Activated CD4-positive, alpha-beta T cell treated with anti-CD3 and anti-CD28 coated beads for 36 hours (primary cell): Measurements from ENCODE around the gene GABRG3. TPM values are rescaled to one million over a fixed set of nuclear protein-coding genes. Genes with fewer than 3 reads are reported as not detected.

Experiments used
- ATAC-seq: fragments of 200-7000 bp; cut with Tn5 transposase; one replicate; pipeline ENCODE4 v1.10.0; 2021; ENCODE audit warnings: mild to moderate bottlenecking, moderate library complexity
- CTCF ChIA-PET: fragments of 350-600 bp; sonication (Branson Sonifier 250); formaldehyde crosslinking; loops from one replicate; lab custom pipeline; 2021; ENCODE audit warnings: antibody characterized with exemption; lab: Charles Lee
- POLR2A ChIA-PET: fragments of 350-600 bp; sonication (Branson Sonifier 250); formaldehyde crosslinking; loops from one replicate; lab custom pipeline; 2021; ENCODE audit warnings: antibody characterized with exemption, inconsistent platforms; lab: Charles Lee
- DNase-seq: peaks from one replicate; pipeline ENCODE4 v3.0.0-alpha.2; 2020
- H3K27ac Mint-ChIP-seq: one replicate; pipeline ENCODE4 v1.8.0; 2021; ENCODE audit warnings: mixed read lengths
- H3K27me3 Mint-ChIP-seq: one replicate; pipeline ENCODE4 v1.8.0; 2021; ENCODE audit warnings: mixed read lengths
- H3K36me3 Mint-ChIP-seq: one replicate; pipeline ENCODE4 v1.8.0; 2021; ENCODE audit warnings: low read depth, mixed read lengths
- H3K4me1 Mint-ChIP-seq: one replicate; pipeline ENCODE4 v1.8.0; 2021; ENCODE audit warnings: mixed read lengths
- H3K4me3 Mint-ChIP-seq: one replicate; pipeline ENCODE4 v1.8.0; 2021; ENCODE audit warnings: mild to moderate bottlenecking, moderate library complexity, mixed read lengths
- H3K9me3 Mint-ChIP-seq: one replicate; pipeline ENCODE4 v1.8.0; 2021; ENCODE audit warnings: low read depth, mixed read lengths
- intact Hi-C, 2 experiments: fragments of 100-400 bp; cut with DNase I in 1 of 2; cut with micrococcal nuclease in 1 of 2; formaldehyde crosslinking; loops; one replicate each; pipeline versions ENCODE4 v1.14.2 to v1.15.1; 2022 to 2024; cut with DNase I, micrococcal nuclease
- total RNA-seq, 2 experiments: library from RNA; stranded (reverse); gene quantifications; one replicate each; pipeline ENCODE4 v1.2.3, GENCODE V29; 2021

The GABRG3 gene
- total RNA-seq, 2 experiments from 2014 or later: not detected

DNA sequence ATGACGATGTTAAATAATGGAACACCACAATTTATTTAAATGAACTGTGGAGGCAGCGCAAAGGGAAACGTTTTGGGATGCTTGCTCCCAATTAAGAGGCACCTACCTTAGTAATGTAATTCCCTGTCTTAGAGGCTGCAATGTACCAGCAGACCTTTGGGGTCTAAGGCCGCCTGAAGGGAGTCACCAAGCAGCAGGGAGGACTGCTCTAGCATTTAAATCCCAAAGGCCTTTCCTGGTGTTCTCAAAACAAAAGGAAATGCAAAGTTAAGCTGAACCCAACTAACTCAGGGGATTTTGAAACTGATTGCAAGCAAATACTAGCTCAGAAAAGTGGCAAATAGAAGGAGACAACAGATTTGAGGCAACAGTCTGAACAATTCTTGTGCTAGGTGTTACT lies 510.8 kb downstream of the GABRG3 start:
- H3K27me3 Mint-ChIP-seq: no peaks in the 10 kb centered on the region
- CTCF ChIA-PET: no interaction called here
- H3K36me3 Mint-ChIP-seq: no peaks in the 10 kb centered on the region
- peaks cover 12% of the 10 kb centered on the region for H3K9me3 Mint-ChIP-seq
- H3K27ac Mint-ChIP-seq: no peak overlapping the region
- no peak for DNase-seq
- intact Hi-C loops: loop anchor here in 1 of 2 experiments (10.0 kb wide), 1 partner anchor 53 kb away; no protein-coding TSS in a partner anchor
- no peak overlapping the region for H3K4me3 Mint-ChIP-seq
- ATAC-seq: no peak
- POLR2A ChIA-PET: no interaction called here
- H3K4me1 Mint-ChIP-seq: no peaks in the 10 kb centered on the region

DNA sequence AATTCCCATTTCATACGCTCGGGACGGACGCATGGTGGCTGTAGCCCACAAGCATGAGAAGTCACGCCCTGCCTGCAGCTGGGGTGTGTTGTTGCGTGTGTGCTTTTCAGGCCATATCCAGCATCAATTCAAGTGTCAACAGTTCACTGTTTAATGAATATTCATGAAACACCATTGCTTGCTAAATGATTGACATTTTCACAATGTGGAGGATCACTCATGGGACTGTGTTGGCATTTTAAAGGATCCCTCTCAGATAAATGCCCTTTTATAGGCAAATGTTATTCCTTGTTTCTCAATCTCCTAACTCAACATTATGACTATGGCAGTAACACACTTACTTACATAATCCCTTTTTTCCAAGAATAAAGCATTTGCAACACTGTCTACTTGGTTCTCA lies 511.3 kb downstream of the GABRG3 start:
- H3K4me3 Mint-ChIP-seq: no peak overlapping the region
- H3K27me3 Mint-ChIP-seq: no peaks in the 10 kb centered on the region
- no peaks in the 10 kb centered on the region for H3K36me3 Mint-ChIP-seq
- ChIA-PET CTCF (no interaction called here), POLR2A (no interaction called here)
- H3K27ac Mint-ChIP-seq: no peak overlapping the region
- H3K9me3 Mint-ChIP-seq: peaks cover 10% of the 10 kb centered on the region
- no peak for DNase-seq
- intact Hi-C loops: loop anchor here in 1 of 2 experiments (10.0 kb wide), 1 partner anchor 53 kb away; no protein-coding TSS in a partner anchor
- ATAC-seq: no peak
- no peaks in the 10 kb centered on the region for H3K4me1 Mint-ChIP-seq

DNA sequence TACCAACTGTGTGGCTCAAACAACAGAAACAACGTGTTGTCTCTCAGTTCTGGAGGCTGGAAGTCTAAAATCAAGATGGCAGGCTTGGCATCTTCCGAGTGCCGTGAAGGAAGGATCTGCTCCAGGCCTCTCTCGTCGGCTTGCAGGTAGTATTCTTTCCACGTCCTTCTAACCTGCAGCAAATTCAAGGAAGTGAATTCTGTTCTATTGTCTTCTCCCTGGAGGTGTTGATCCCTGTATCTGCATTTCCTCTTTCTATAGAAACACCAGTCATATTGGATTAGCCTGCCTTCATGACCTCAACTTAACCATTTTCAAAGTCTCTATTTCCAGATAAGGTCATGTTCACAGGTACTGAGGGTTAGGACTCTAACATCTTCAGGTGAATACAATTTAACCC lies 512.1 kb downstream of the GABRG3 start:
- Mint-ChIP-seq H3K4me3 (no peak overlapping the region), H3K27me3 (no peaks in the 10 kb centered on the region), H3K9me3 (peaks cover 7% of the 10 kb centered on the region), H3K36me3 (no peaks in the 10 kb centered on the region), H3K4me1 (no peaks in the 10 kb centered on the region), H3K27ac (no peak overlapping the region)
- ATAC-seq (no peak), DNase-seq (no peak)
- intact Hi-C loops: loop anchor here in 1 of 2 experiments (10.0 kb wide), 1 partner anchor 52 kb away; no protein-coding TSS in a partner anchor
- POLR2A ChIA-PET: no interaction called here
- CTCF ChIA-PET: no interaction called here

DNA sequence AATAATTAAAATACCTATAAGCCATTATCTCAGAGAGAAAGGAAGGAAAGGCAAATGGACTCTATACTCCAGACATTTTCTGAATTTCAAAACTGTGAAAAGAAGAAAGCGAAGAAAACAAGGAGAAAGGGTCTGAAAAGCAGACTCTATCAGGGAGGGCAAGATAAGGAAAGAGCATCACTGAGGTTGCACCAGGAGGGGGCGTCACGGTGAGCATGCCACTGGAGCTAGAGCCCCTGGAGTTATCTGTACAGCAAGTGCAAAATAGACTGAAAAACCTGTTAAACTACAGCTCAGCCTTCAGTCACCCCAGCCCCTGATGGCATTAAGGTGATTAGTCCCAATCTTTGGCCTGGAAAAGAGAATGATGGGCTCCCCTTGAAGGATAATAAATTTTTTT lies 514.3 kb downstream of the GABRG3 start:
- DNase-seq: no peak
- intact Hi-C loops: loop anchor here in 1 of 2 experiments (10.0 kb wide), 1 partner anchor 50 kb away; no protein-coding TSS in a partner anchor
- CTCF ChIA-PET: no interaction called here
- Mint-ChIP-seq H3K27ac (no peak overlapping the region), H3K27me3 (no peaks in the 10 kb centered on the region), H3K9me3 (peaks cover 10% of the 10 kb centered on the region), H3K36me3 (no peaks in the 10 kb centered on the region), H3K4me3 (no peak overlapping the region), H3K4me1 (no peaks in the 10 kb centered on the region)
- POLR2A ChIA-PET: no interaction called here
- ATAC-seq: no peak

DNA sequence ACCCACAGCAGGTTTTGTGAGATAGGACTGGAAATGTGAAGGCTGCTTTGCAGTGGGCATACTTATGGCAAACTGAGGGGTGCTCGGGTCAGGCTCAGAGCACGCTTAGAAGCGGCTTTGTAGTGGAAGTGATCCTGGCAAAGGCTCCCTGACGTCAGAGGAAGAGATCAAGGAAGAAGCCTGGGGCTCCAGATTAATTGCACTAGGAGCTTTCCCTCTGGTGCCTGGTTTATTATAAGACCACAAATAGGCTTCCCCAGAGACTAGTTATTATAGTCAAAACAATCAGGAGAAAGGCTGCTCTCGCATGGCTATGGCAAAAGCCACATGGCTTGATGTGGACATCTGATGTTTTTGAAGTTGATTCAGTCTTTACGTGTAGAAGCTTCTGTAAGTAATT lies 515.1 kb downstream of the GABRG3 start:
- H3K4me1 Mint-ChIP-seq: no peaks in the 10 kb centered on the region
- ChIA-PET CTCF (no interaction called here), POLR2A (no interaction called here)
- H3K4me3 Mint-ChIP-seq: no peak overlapping the region
- H3K9me3 Mint-ChIP-seq: peaks cover 10% of the 10 kb centered on the region
- ATAC-seq (no peak), DNase-seq (no peak)
- intact Hi-C loops: loop anchor here in 1 of 2 experiments (10.0 kb wide), 1 partner anchor 49 kb away; no protein-coding TSS in a partner anchor
- no peak overlapping the region for H3K27ac Mint-ChIP-seq
- no peaks in the 10 kb centered on the region for H3K36me3 Mint-ChIP-seq
- no peaks in the 10 kb centered on the region for H3K27me3 Mint-ChIP-seq

- ChIA-PET POLR2A (no interaction called here), CTCF (no interaction called here)
- Mint-ChIP-seq H3K36me3 (no peaks in the 10 kb centered on the region), H3K27me3 (no peaks in the 10 kb centered on the region), H3K4me1 (no peaks in the 10 kb centered on the region), H3K27ac (no peak overlapping the region), H3K4me3 (no peak overlapping the region), H3K9me3 (peaks cover 12% of the 10 kb centered on the region)
- no peak for ATAC-seq
- intact Hi-C loops: loop anchor here in 1 of 2 experiments (10.0 kb wide), 1 partner anchor 48 kb away; no protein-coding TSS in a partner anchor
- no peak for DNase-seq
Observed at GRCh38 chr15:27486683-27487647, 516.0 kb downstream of the GABRG3 start.

DNA sequence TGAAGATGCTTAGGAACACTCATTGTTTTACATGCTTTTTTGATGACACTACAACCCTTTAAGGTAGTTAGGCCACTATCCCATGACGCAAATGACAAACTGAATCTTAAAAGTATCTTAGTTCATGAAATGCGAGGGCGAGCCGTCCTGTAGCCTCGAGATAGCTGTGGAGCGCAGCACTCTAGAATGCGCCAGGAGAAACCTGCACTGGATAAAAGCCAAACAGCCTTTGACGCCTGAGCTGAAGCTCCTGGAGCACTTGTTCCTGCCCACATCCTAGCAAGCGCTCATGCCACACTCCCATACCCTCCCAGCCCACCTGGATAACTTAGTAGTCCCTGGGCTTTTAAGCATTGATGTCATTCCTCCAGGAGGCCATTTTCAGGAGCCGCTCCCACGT lies 516.9 kb downstream of the GABRG3 start:
- DNase-seq (no peak), ATAC-seq (no peak)
- Mint-ChIP-seq H3K36me3 (no peaks in the 10 kb centered on the region), H3K4me3 (no peak overlapping the region), H3K27me3 (no peaks in the 10 kb centered on the region), H3K9me3 (peaks cover 12% of the 10 kb centered on the region), H3K4me1 (no peaks in the 10 kb centered on the region), H3K27ac (no peak overlapping the region)
- intact Hi-C loops: loop anchor here in 1 of 2 experiments (10.0 kb wide), 1 partner anchor 47 kb away; no protein-coding TSS in a partner anchor
- ChIA-PET CTCF (no interaction called here), POLR2A (no interaction called here)

DNA sequence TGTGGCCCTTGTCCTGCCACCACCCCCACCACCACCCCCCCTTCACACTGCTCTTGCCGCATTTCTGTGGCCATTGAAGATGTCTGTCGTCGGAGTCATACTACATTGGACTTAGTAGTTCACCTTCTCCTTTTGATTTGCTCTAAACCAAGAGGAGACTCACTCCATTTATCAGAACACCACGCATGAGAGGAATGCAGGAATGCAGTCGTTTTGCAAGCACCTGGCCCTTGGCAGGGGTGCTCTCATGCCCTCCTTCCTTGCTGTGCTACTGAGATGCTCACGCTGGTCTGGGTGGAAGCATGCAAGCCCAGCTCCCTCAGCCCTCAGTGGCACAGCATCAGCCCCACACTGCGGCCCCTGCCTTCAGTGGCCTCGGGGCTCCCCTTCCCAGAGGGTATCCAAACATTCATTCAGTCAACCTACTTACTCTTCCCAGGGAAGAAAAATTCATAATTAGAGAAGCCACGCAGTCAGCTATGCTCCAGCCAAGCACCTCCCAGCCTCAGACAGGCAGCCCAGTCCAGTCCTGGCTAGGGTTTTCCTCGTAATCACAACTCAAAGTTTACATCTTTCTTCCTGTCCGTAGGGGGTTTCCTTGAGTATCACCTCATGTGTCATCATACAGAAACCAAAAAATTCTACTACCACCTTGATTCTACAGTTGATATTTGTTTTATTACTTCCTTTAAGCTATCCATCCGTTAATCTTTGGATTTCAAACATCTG lies 520.0 kb downstream of the GABRG3 start:
- no peak overlapping the region for H3K27ac Mint-ChIP-seq
- ChIA-PET POLR2A (no interaction called here), CTCF (no interaction called here)
- H3K27me3 Mint-ChIP-seq: no peaks in the 10 kb centered on the region
- ATAC-seq (no peak), DNase-seq (no peak)
- no peaks in the 10 kb centered on the region for H3K36me3 Mint-ChIP-seq
- intact Hi-C loops: no loop called here
- peaks cover 8% of the 10 kb centered on the region for H3K9me3 Mint-ChIP-seq
- H3K4me1 Mint-ChIP-seq: no peaks in the 10 kb centered on the region
- no peak overlapping the region for H3K4me3 Mint-ChIP-seq

DNA sequence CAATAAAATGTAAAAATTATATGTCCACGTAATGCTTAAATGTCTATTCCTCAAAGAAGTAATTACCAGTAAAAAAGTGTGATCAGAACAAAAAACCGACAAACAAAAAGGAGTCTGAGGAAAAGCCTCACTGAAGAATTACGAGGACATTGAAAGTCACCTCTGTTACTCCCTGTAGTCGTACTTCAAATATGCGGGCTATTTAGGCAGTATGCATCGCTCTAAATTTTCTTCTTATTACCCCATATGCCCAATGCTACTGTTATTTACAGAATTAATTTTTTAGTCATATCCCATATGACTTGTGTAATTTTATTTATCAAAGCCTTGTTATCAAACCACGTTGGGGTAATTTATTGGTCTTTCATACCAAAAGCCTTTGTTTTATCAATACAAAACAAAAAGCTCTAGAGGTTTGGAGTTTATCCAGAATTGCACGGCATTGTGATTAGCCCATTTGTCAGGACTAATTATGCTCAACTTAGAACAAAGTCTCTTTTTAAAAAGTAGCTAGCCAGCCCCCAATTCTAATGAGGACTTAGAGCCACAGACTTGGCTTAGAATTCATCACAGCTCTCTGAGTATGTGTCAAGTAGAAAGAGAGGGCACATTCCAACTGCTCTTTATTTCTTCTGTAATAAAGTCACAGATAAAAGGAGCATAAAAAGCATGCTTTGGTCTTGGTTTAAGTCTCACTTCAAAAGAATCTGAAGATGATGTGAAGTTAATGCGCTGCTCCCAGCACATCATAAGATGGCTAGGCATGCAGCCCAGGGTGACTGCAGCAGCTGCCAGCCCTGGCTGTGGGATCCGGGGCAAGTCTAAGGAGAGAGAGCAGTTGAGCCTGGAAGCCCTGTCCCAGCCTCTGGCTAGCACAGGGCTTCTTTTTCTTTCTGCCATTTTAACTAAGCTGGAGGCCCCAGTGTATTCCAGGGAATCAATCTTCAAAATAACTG lies 521.0 kb downstream of the GABRG3 start:
- ATAC-seq: no peak
- no peaks in the 10 kb centered on the region for H3K27me3 Mint-ChIP-seq

GRCh38 chr15:27495963-27496459 lies 525.0 kb downstream of the GABRG3 start:
- ChIA-PET CTCF (no interaction called here), POLR2A (no interaction called here)
- Mint-ChIP-seq H3K9me3 (peaks cover 7% of the 10 kb centered on the region), H3K4me3 (no peak overlapping the region), H3K4me1 (no peaks in the 10 kb centered on the region), H3K27me3 (no peaks in the 10 kb centered on the region), H3K27ac (no peak overlapping the region), H3K36me3 (no peaks in the 10 kb centered on the region)
- ATAC-seq: no peak
- intact Hi-C loops: loop anchor here in 1 of 2 experiments (2.0 kb wide), 1 partner anchor 19 kb away; no protein-coding TSS in a partner anchor
- no peak for DNase-seq

More for the DNA sequence above, 521.0 kb downstream of the GABRG3 start:
- Mint-ChIP-seq H3K9me3 (peaks cover 8% of the 10 kb centered on the region), H3K36me3 (no peaks in the 10 kb centered on the region), H3K4me3 (no peak overlapping the region), H3K4me1 (no peaks in the 10 kb centered on the region), H3K27ac (no peak overlapping the region)
- ChIA-PET CTCF (no interaction called here), POLR2A (no interaction called here)
- no peak for DNase-seq
- intact Hi-C loops: no loop called here
